Liver (tissue), 9 donors: ENCODE measurements around the gene DMTF1. TPM values are rescaled to one million over a fixed set of nuclear protein-coding genes. Genes with fewer than 3 reads are reported as not detected.

Experiments used
- DNase-seq: peaks from one replicate; pipeline ENCODE4 v3.0.0-alpha.2; 2017; ENCODE audit warnings: low spot score
- H3K27ac ChIP-seq, 2 donors: one replicate each; pipeline ENCODE4 v1.7.0; 2013; ENCODE audit warnings: inconsistent platforms in 2 of 2, low read length in 2 of 2, control low read depth in 1 of 2, low read depth in 1 of 2, mild to moderate bottlenecking in 1 of 2
- H3K27me3 ChIP-seq, 4 donors: one replicate each; pipeline versions ENCODE4 v1.6.1 to v1.7.0; 2013; ENCODE audit warnings: low read length in 3 of 4, inconsistent platforms in 1 of 4, mild to moderate bottlenecking in 1 of 4, moderate library complexity in 1 of 4; ENCODE audit not compliant: control insufficient read depth in 4 of 4, insufficient read depth in 4 of 4
- H3K36me3 ChIP-seq, 4 donors: one replicate each; pipeline versions ENCODE4 v1.6.1 to v1.7.0; 2013; ENCODE audit warnings: low read length in 3 of 4, mild to moderate bottlenecking in 3 of 4, low read depth in 1 of 4, moderate library complexity in 1 of 4; ENCODE audit not compliant: control insufficient read depth in 4 of 4, insufficient read depth in 3 of 4
- H3K4me1 ChIP-seq, 4 donors: one replicate each; pipeline versions ENCODE4 v1.6.1 to v1.7.0; 2013; ENCODE audit warnings: low read length in 3 of 4, mild to moderate bottlenecking in 3 of 4, moderate library complexity in 1 of 4; ENCODE audit not compliant: control insufficient read depth in 4 of 4, insufficient read depth in 4 of 4
- H3K4me3 ChIP-seq, 3 donors: one replicate each; pipeline versions ENCODE4 v1.6.1 to v1.7.0; 2013; ENCODE audit warnings: low read length in 3 of 3, control low read depth in 1 of 3, low read depth in 1 of 3, mild to moderate bottlenecking in 1 of 3
- H3K9ac ChIP-seq, 2 donors: one replicate each; pipeline ENCODE4 v1.7.0; 2013; ENCODE audit warnings: low read length in 2 of 2, mild to moderate bottlenecking in 2 of 2, moderate library complexity in 2 of 2, control low read depth in 1 of 2, low read depth in 1 of 2
- H3K9me3 ChIP-seq, 4 donors: one replicate each; pipeline versions ENCODE4 v1.6.1 to v1.7.0; 2013; ENCODE audit warnings: low read length in 3 of 4; ENCODE audit not compliant: control insufficient read depth in 4 of 4
- ATF3 ChIP-seq: IDR thresholded peaks from 2 replicates; pipeline ENCODE4 v1.6.1; 2016; ENCODE audit warnings: antibody characterized with exemption
- CTCF ChIP-seq: fragments of 150-350 bp; IDR thresholded peaks from 2 replicates; pipeline ENCODE4 v1.5.1; 2017; ENCODE audit warnings: improper control_type of control experiment, low read depth, low read length; ENCODE audit not compliant: missing input control
- EGR1 ChIP-seq, 2 donors: IDR thresholded peaks; 2 replicates each; pipeline ENCODE4 v1.6.1; 2016 to 2018; ENCODE audit warnings: antibody characterized with exemption in 2 of 2, low read depth in 2 of 2
- FOXA1 ChIP-seq: IDR thresholded peaks from 2 replicates; pipeline ENCODE4 v1.6.1; 2016; ENCODE audit warnings: antibody characterized with exemption
- FOXA2 ChIP-seq: IDR thresholded peaks from 2 replicates; pipeline ENCODE4 v1.6.1; 2016; ENCODE audit warnings: antibody characterized with exemption
- GABPA ChIP-seq, 2 donors: IDR thresholded peaks in 1 of 2; conservative IDR thresholded peaks in 1 of 2; 2 replicates each; pipeline ENCODE4 v1.6.1; 2016; ENCODE audit warnings: antibody characterized with exemption in 2 of 2, mild to moderate bottlenecking in 1 of 2, moderate library complexity in 1 of 2
- HNF4A ChIP-seq, 2 donors: conservative IDR thresholded peaks; 2 replicates each; pipeline ENCODE4 v1.6.1; 2016; ENCODE audit warnings: antibody characterized with exemption in 2 of 2, mild to moderate bottlenecking in 2 of 2
- HNF4G ChIP-seq: IDR thresholded peaks from 2 replicates; pipeline ENCODE4 v1.6.1; 2016; ENCODE audit warnings: antibody characterized with exemption
- JUND ChIP-seq, 2 donors: IDR thresholded peaks; 2 replicates each; pipeline ENCODE4 v1.6.1; 2016; ENCODE audit warnings: antibody characterized with exemption in 2 of 2
- MAX ChIP-seq: IDR thresholded peaks from 2 replicates; pipeline ENCODE4 v1.6.1; 2016; ENCODE audit warnings: antibody characterized with exemption
- NR2F2 ChIP-seq: IDR thresholded peaks from 2 replicates; pipeline ENCODE4 v1.6.1; 2016; ENCODE audit warnings: antibody characterized with exemption
- RAD21 ChIP-seq, 2 donors: IDR thresholded peaks; 2 replicates each; pipeline ENCODE4 v1.6.1; 2016; ENCODE audit warnings: antibody characterized with exemption in 2 of 2, mild to moderate bottlenecking in 2 of 2
- REST ChIP-seq: IDR thresholded peaks from 2 replicates; pipeline ENCODE4 v1.6.1; 2016; ENCODE audit warnings: antibody characterized with exemption, mild to moderate bottlenecking
- RXRA ChIP-seq, 2 donors: IDR thresholded peaks; 2 replicates each; pipeline ENCODE4 v1.6.1; 2017 to 2018; ENCODE audit warnings: antibody characterized with exemption in 2 of 2, mild to moderate bottlenecking in 1 of 2
- SP1 ChIP-seq: IDR thresholded peaks from 2 replicates; pipeline ENCODE4 v1.6.1; 2018; ENCODE audit warnings: antibody characterized with exemption, mild to moderate bottlenecking
- TAF1 ChIP-seq: conservative IDR thresholded peaks from 2 replicates; pipeline ENCODE4 v1.6.1; 2016; ENCODE audit warnings: antibody characterized with exemption, mild to moderate bottlenecking
- YY1 ChIP-seq: IDR thresholded peaks from 2 replicates; pipeline ENCODE4 v1.6.1; 2016; ENCODE audit warnings: antibody characterized with exemption, mild to moderate bottlenecking
- ZBTB33 ChIP-seq: IDR thresholded peaks from 2 replicates; pipeline ENCODE4 v1.6.1; 2016; ENCODE audit warnings: antibody characterized with exemption
- WGBS: extraction: QIAGEN DNeasy Blood & Tissue Kit; methylation state at CpG from one replicate; pipeline ENCODE4 v1.1.7; 2013; 5-methylcytosine and 5-hydroxymethylcytosine counted together
- polyA plus RNA-seq, 2 donors: library from polyadenylated mRNA; stranded (reverse) in 1 of 2; unstranded in 1 of 2; fragments of 200-250 nt in 1 of 2; fragments of >200 nt in 1 of 2; fragmentation: Nextera tagmentation in 1 of 2; extraction: Ambion mirVana in 1 of 2; gene quantifications; one replicate each; pipeline versions ENCODE4 v1.2.1 to v1.2.3, GENCODE V29; 2013 to 2015
- total RNA-seq, 2 donors: library from RNA; depleted of rRNA; stranded (reverse); fragments of >200 nt; gene quantifications; one replicate each; pipeline ENCODE4 v1.2.3, GENCODE V29; 2014
- donor health status: healthy.
- donor health status: healthy.
- donor health status: healthy.
- donor health status: healthy.
- donor health status: healthy.

The DMTF1 gene
- total RNA-seq (10 to 100 TPM; 35.3 to 54.6 TPM), polyA plus RNA-seq (10 to 100 TPM in 1 of 2 donors, 1 to 10 TPM in 1; 6.5 to 16.6 TPM)

GRCh38 chr7:87152112-87152896, at the start of gene DMTF1:
Gene DMTF1 (plus strand): TSS chr7:87152453. CDS start chr7:87164942, 12,489 bp downstream.
- TF ChIP-seq CTCF (peak; percentile 3), ZBTB33 (no peak), REST (peak; percentile 38), EGR1 (IDR thresholded peaks at IDR 0.05; ENCODE audit: low read depth in 2 of 2) (peak; percentile 16 to 52), YY1 (peak; percentile 96), HNF4A (conservative IDR thresholded peaks at IDR 0.05) (no peak), SP1 (peak; percentile 70), NR2F2 (no peak), RXRA (IDR thresholded peaks at IDR 0.05) (no peak), ATF3 (no peak), JUND (IDR thresholded peaks at IDR 0.05) (no peak), MAX (peak; percentile 16), FOXA2 (no peak), TAF1 (peak; percentile 80), HNF4G (no peak), FOXA1 (peak; percentile 43), GABPA (IDR thresholded peaks at IDR 0.05 in 1 of 2, conservative IDR thresholded peaks at IDR 0.05 in 1 of 2) (peak; percentile 77 to 94), RAD21 (IDR thresholded peaks at IDR 0.05) (no peak)
- Histone ChIP-seq H3K36me3 (no peaks in the 10 kb centered on the region), H3K4me3 (peak within 1 kb of the TSS; percentile 84 to 98 (median 86)), H3K27me3 (no peaks in the 10 kb centered on the region), H3K9me3 (no peaks in the 10 kb centered on the region), H3K4me1 (peaks cover 3 to 39% (median 26%) of the 10 kb centered on the region in 4 donors), H3K9ac (peak within 1 kb of the TSS; percentile 88 to 95), H3K27ac (peak within 1 kb of the TSS; percentile 95 to 96)
- peak; percentile 92 for DNase-seq
- under 1% methylated on average over 71 of the region's 71 CpGs for WGBS
